Astrocyte of the cerebellum (primary cell): ENCODE results near the gene CDC42SE2.

Source experiments
- DNase-seq: peaks from one replicate; pipeline ENCODE4 v3.0.0-alpha.2; 2011; ENCODE audit warnings: low read depth
- H3K4me3 ChIP-seq: 2 replicates; pipeline ENCODE4 v1.5.1; 2011; ENCODE audit warnings: mild to moderate bottlenecking, low read depth, low read length, moderate library complexity
- in situ Hi-C: cut with HindIII; loops from 2 replicates; pipeline ENCODE4 v1.10.0; 2017; ENCODE audit warnings: low sequenced_read_pairs
- TF ChIP-seq, protein P1 (sequence below): IDR thresholded peaks from 2 replicates; pipeline ENCODE4 v1.5.1; 2012; ENCODE audit warnings: low read length, low read depth, moderate library complexity, mild to moderate bottlenecking; ENCODE audit errors: missing control alignments

CDC42SE2 gene

GRCh38 chr5:131289738-131290137 is 25.9 kb downstream of the CDC42SE2 start:
- H3K4me3 ChIP-seq: no peak overlapping the region

GRCh38 chr5:131296213-131296672 is 32.4 kb downstream of the CDC42SE2 start:
- DNase-seq: no peak
- in situ Hi-C loops: no loop called here
- TF ChIP-seq, protein P1, sequence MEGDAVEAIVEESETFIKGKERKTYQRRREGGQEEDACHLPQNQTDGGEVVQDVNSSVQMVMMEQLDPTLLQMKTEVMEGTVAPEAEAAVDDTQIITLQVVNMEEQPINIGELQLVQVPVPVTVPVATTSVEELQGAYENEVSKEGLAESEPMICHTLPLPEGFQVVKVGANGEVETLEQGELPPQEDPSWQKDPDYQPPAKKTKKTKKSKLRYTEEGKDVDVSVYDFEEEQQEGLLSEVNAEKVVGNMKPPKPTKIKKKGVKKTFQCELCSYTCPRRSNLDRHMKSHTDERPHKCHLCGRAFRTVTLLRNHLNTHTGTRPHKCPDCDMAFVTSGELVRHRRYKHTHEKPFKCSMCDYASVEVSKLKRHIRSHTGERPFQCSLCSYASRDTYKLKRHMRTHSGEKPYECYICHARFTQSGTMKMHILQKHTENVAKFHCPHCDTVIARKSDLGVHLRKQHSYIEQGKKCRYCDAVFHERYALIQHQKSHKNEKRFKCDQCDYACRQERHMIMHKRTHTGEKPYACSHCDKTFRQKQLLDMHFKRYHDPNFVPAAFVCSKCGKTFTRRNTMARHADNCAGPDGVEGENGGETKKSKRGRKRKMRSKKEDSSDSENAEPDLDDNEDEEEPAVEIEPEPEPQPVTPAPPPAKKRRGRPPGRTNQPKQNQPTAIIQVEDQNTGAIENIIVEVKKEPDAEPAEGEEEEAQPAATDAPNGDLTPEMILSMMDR: no peak
- no peak overlapping the region for H3K4me3 ChIP-seq

More at GRCh38 chr5:131289738-131290137, 25.9 kb downstream of the CDC42SE2 start:
- no peak for DNase-seq
- TF ChIP-seq, protein P1: no peak
- in situ Hi-C loops: no loop called here

DNA sequence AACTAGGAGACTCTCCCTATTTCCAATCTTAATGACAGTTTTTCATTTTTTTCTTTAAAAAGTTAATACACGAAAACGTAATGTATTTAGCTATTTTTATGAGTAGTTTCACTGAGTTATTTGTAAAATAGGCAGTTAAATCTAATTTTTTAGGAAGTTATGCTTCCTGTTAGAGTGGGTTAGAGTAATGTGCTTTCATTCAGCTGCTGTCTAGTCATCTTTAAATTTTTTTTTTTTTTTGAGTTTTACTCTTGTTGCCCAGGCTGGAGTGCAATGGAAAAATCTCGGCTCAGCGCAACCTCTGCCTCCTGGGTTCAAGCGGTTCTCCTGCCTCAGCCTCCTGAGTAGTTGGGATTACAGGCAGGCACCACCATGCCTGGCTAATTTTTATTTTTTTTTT is 34.0 kb downstream of the CDC42SE2 start:
- in situ Hi-C loops: no loop called here
- TF ChIP-seq, protein P1: no peak
- no peak for DNase-seq
- H3K4me3 ChIP-seq: no peak overlapping the region

GRCh38 chr5:131299465-131299864 is 35.6 kb downstream of the CDC42SE2 start:
- no peak for DNase-seq
- in situ Hi-C loops: no loop called here
- no peak overlapping the region for H3K4me3 ChIP-seq
- TF ChIP-seq, protein P1: no peak

DNA sequence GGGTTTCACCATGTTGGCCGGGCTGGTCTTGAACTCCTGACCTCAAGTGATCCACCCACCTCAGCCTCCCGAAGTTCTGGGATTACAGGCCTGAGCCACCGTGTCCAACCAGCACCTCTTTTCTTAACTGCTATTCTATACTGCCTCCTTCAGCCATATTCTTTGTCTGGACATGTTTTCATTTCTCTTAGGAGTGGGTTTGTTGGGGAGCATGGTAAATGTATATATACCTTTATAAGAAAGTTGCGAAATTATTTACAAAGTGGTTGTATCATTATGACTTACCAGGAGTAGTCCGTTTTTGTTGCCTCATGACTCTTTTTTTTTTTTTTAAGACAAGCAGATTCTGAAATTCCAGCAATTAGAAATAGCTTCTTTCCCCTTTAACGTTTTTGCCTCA is 38.7 kb downstream of the CDC42SE2 start:
- TF ChIP-seq, protein P1: no peak
- DNase-seq: no peak
- in situ Hi-C loops: no loop called here
- no peak overlapping the region for H3K4me3 ChIP-seq

DNA sequence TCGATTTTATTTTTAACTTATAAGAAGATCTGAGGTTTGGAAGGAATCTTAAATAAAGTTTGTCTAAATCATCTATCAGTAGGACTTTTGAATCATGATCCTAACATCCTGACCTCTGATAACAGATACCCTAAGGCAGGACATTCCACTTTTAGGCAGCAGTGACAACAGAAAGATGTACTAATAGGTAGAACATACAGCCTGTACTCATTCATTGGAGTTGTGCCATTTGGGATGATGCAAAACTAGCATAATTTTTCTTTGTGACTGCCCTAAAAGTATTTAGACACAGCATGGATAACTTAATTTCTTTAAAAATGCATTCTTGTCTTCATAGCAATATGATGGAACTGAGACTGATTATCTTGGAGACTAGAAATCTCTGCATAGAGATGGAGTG is 39.7 kb downstream of the CDC42SE2 start:
- in situ Hi-C loops: no loop called here
- TF ChIP-seq, protein P1: no peak
- DNase-seq: peak; percentile 32

DNA sequence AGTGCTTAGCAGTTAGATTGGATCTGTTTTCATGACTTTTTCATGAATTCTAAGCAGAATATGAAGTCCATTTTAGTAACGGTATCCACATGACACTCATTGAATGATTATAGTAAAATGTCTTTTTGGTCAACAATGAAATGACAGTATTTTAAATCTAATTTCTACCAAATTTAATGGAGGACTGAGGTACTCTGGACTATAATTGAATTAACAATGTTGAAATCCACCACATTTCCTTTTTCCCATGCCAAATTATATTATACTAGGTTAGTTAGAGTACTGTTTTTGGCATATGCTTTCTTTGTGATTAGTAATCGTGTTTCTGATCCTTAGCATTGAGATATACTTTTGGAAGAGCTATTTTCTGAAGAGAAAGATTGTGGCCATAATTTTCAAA is 40.6 kb downstream of the CDC42SE2 start:
- TF ChIP-seq, protein P1: no peak
- in situ Hi-C loops: no loop called here

More for the DNA sequence above, 39.7 kb downstream of the CDC42SE2 start:
- no peak overlapping the region for H3K4me3 ChIP-seq

More for the DNA sequence above, 40.6 kb downstream of the CDC42SE2 start:
- DNase-seq: no peak
- no peak overlapping the region for H3K4me3 ChIP-seq
